ENCODE measurements around the gene HOATZ. TPM values are rescaled to one million over a fixed set of nuclear protein-coding genes. Genes with fewer than 3 reads are reported as not detected.

Gene HOATZ
- polyA plus RNA-seq, 1 donor (not counting 4 experiments of a cell fraction or from before 2014, with no cell fraction given): not detected

DNA sequence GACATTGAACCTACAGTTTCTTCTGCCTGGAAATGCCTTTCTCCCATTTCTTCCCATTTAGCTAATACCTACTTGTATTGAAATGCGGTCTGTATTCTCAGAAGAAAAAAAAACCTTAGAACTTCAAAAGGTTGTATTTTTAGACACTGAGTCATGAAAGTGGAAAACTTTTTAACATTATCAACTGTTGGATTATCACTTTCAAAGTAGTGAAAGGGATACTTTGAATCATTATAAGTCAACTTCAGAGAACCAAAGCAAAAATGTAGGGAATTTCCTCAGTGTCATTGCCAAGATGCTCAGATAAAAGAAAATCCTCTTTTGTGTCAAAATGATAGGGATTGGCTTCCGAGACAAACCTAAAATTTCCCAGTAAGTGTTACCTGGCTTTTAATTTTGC lies 6.6 kb downstream of the HOATZ start:
- H3K9me1 ChIP-seq (ENCODE audit: control insufficient read depth, extremely low read depth, insufficient read depth, low read length): no peaks in the 10 kb centered on the region
- TF ChIP-seq CTCF (optimal IDR thresholded peaks at IDR 0.05 in 1 of 3, IDR thresholded peaks at IDR 0.05 in 1 of 3, conservative IDR thresholded peaks at IDR 0.05 in 1 of 3; ENCODE audit: extremely low read depth in 1 of 3, insufficient read depth in 2 of 3, low read length in 3 of 3): no peak
- TF ChIP-seq EZH2 (IDR thresholded peaks at IDR 0.05; ENCODE audit: low read length): no peak
- FAIRE-seq: no peak
- dilution Hi-C loops (cut with MboI; ENCODE audit: extremely low pct_ligation_motif_present, low sequenced_read_pairs): no loop called here
- H4K20me1 ChIP-seq (ENCODE audit: control insufficient read depth, extremely low read depth, insufficient read depth, low read length): no peaks in the 10 kb centered on the region
- H3K4me2 ChIP-seq (ENCODE audit: control insufficient read depth, extremely low read depth, insufficient read depth, low read depth, low read length): peak overlapping the region; percentile 20
- H3K9me3 ChIP-seq (ENCODE audit: control insufficient read depth, low read depth, low read length): no peaks in the 10 kb centered on the region
- H3K79me2 ChIP-seq (ENCODE audit: control insufficient read depth, insufficient read depth, low read length): no peaks in the 10 kb centered on the region
- peaks cover 37% of the 10 kb centered on the region for H3K4me1 ChIP-seq (ENCODE audit: control insufficient read depth, extremely low read depth, insufficient read depth, low read length)
- H3K4me3 ChIP-seq (ENCODE audit: control insufficient read depth in 2 of 3, extremely low read depth in 1 of 3, insufficient read depth in 2 of 3, low read depth in 1 of 3, low read length in 3 of 3): no peak overlapping the region
- H3K27me3 ChIP-seq (ENCODE audit: control insufficient read depth, extremely low read depth, insufficient read depth, low read length): no peaks in the 10 kb centered on the region
- no peak overlapping the region for H2AFZ ChIP-seq (ENCODE audit: control insufficient read depth, low read length)
- H3K9ac ChIP-seq (ENCODE audit: control insufficient read depth, extremely low read depth, insufficient read depth, low read length): no peak overlapping the region
- DNase-seq (ENCODE audit: low read depth, low spot score): no peak
- H3K27ac ChIP-seq (ENCODE audit: control insufficient read depth, insufficient read depth, low read length): peak overlapping the region; percentile 29
- no peaks in the 10 kb centered on the region for H3K36me3 ChIP-seq (ENCODE audit: control insufficient read depth in 2 of 2, extremely low read depth in 1 of 2, insufficient read depth in 2 of 2, low read length in 2 of 2)

DNA sequence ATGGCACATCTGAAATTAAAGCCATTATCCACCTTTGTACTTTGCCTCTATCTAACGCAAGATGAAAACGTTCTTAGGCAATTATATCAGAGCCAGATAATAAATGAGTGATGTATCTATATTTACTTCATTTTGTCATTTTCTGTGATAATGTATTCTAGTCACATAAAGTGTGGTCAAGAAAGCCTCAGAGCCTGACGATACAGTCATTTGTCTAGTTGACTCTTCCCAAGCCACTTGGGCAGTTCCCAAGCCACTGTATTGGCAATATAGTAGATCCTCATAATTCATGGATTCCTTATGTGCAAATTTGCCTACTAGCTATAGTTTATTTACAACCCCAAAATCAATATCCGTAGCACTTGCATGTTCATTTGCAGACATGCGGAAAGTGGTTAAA lies 7.8 kb downstream of the HOATZ start:
- H4K20me1 ChIP-seq (ENCODE audit: control insufficient read depth, extremely low read depth, insufficient read depth, low read length): no peaks in the 10 kb centered on the region
- no peak for TF ChIP-seq EZH2 (IDR thresholded peaks at IDR 0.05; ENCODE audit: low read length)
- TF ChIP-seq CTCF (optimal IDR thresholded peaks at IDR 0.05 in 1 of 3, IDR thresholded peaks at IDR 0.05 in 1 of 3, conservative IDR thresholded peaks at IDR 0.05 in 1 of 3; ENCODE audit: extremely low read depth in 1 of 3, insufficient read depth in 2 of 3, low read length in 3 of 3): no peak

More for the DNA sequence above, 7.8 kb downstream of the HOATZ start:
- no peaks in the 10 kb centered on the region for H3K9me1 ChIP-seq (ENCODE audit: control insufficient read depth, extremely low read depth, insufficient read depth, low read length)
- H3K9ac ChIP-seq (ENCODE audit: control insufficient read depth, extremely low read depth, insufficient read depth, low read length): no peak overlapping the region
- no peaks in the 10 kb centered on the region for H3K27me3 ChIP-seq (ENCODE audit: control insufficient read depth, extremely low read depth, insufficient read depth, low read length)
- no peak overlapping the region for H2AFZ ChIP-seq (ENCODE audit: control insufficient read depth, low read length)
- dilution Hi-C loops (cut with MboI; ENCODE audit: extremely low pct_ligation_motif_present, low sequenced_read_pairs): no loop called here
- DNase-seq (ENCODE audit: low read depth, low spot score) (no peak), FAIRE-seq (no peak)
- H3K27ac ChIP-seq (ENCODE audit: control insufficient read depth, insufficient read depth, low read length): no peak overlapping the region
- no peaks in the 10 kb centered on the region for H3K36me3 ChIP-seq (ENCODE audit: control insufficient read depth in 2 of 2, extremely low read depth in 1 of 2, insufficient read depth in 2 of 2, low read length in 2 of 2)
- H3K4me1 ChIP-seq (ENCODE audit: control insufficient read depth, extremely low read depth, insufficient read depth, low read length): peaks cover 49% of the 10 kb centered on the region
- no peak overlapping the region for H3K4me3 ChIP-seq (ENCODE audit: control insufficient read depth in 2 of 3, extremely low read depth in 1 of 3, insufficient read depth in 2 of 3, low read depth in 1 of 3, low read length in 3 of 3)
- H3K79me2 ChIP-seq (ENCODE audit: control insufficient read depth, insufficient read depth, low read length): no peaks in the 10 kb centered on the region
- no peaks in the 10 kb centered on the region for H3K9me3 ChIP-seq (ENCODE audit: control insufficient read depth, low read depth, low read length)
- H3K4me2 ChIP-seq (ENCODE audit: control insufficient read depth, extremely low read depth, insufficient read depth, low read depth, low read length): no peak overlapping the region
